ENCODE measurements around the gene MYMX.

The MYMX gene

DNA sequence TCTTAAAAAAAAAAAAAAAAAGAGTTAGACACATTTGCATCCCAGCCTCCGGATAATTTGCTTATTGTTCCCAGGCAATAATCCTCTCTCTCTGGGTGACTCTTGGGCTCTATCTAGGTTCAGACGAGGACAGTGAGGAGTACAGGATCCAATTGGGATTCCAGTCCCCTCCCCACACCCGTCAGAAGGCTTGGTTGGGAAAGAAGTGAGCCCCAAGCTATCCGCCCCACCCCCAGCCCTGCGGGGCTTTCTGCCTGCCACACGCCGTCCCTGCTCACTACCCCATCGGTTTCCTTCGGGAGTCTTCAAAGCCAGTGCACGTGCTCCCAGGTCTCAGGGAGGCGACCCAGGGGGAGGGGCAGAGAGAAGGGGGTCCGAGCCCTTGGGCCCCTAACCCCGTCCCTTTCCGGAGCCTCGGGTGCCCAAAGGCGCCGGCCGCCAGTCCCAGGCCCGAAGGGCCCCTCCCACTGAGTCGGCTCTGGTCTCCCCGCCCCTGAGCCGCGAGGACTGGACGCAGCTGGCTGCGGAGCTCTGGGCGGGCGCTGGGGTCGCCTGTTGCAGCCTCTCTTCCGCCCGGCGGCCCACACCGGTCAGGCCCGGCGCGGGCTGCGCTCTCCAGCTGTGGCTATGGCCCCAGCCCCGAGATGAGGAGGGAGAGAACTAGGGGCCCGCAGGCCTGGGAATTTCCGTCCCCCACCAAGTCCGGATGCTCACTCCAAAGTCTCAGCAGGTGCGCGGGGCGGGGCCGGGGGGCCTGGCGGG is 2.5 kb downstream of the MYMX start:
- Histone ChIP-seq H3K4me1 (ENCODE audit: control insufficient read depth in 1 of 2, insufficient read depth in 1 of 2, low read depth in 1 of 2, low read length in 1 of 2) (peaks cover 40 to 44% of the 10 kb centered on the region in 2 experiments), H3K4me3 (ENCODE audit: low read depth in 1 of 2, low read length in 1 of 2) (peak overlapping the region; percentile 52 to 69), H3K27ac (no peak overlapping the region), H3K36me3 (no peaks in the 10 kb centered on the region), H3K27me3 (peaks cover 12% of the 10 kb centered on the region), H3K9me3 (no peaks in the 10 kb centered on the region)
- TF ChIP-seq CTCF (IDR thresholded peaks at IDR 0.05), result no peak

GRCh38 chr6:44219815-44220784 is 3.4 kb downstream of the MYMX start:
- Histone ChIP-seq H3K27ac (no peak overlapping the region), H3K27me3 (peaks cover 12% of the 10 kb centered on the region), H3K9me3 (no peaks in the 10 kb centered on the region), H3K36me3 (no peaks in the 10 kb centered on the region), H3K4me1 (ENCODE audit: control insufficient read depth in 1 of 2, insufficient read depth in 1 of 2, low read depth in 1 of 2, low read length in 1 of 2) (peaks cover 46 to 50% of the 10 kb centered on the region in 2 experiments), H3K4me3 (ENCODE audit: low read depth in 1 of 2, low read length in 1 of 2) (peak overlapping the region in 1 of 2 experiments; percentile 69)
- TF ChIP-seq CTCF (IDR thresholded peaks at IDR 0.05), result no peak

GRCh38 chr6:44220913-44221290 is 4.2 kb downstream of the MYMX start:
- no peaks in the 10 kb centered on the region for H3K36me3 ChIP-seq
- peaks cover 52 to 55% of the 10 kb centered on the region in 2 experiments for H3K4me1 ChIP-seq (ENCODE audit: control insufficient read depth in 1 of 2, insufficient read depth in 1 of 2, low read depth in 1 of 2, low read length in 1 of 2)
- H3K9me3 ChIP-seq, result no peaks in the 10 kb centered on the region
- no peak overlapping the region for H3K4me3 ChIP-seq (ENCODE audit: low read depth in 1 of 2, low read length in 1 of 2)
- peaks cover 12% of the 10 kb centered on the region for H3K27me3 ChIP-seq
- no peak overlapping the region for H3K27ac ChIP-seq
- TF ChIP-seq CTCF (IDR thresholded peaks at IDR 0.05), result no peak

GRCh38 chr6:44221291-44221960 is 4.7 kb downstream of the MYMX start:
- H3K4me1 ChIP-seq (ENCODE audit: control insufficient read depth in 1 of 2, insufficient read depth in 1 of 2, low read depth in 1 of 2, low read length in 1 of 2), result peaks cover 57 to 61% of the 10 kb centered on the region in 2 experiments
- no peak overlapping the region for H3K27ac ChIP-seq
- peak; percentile 62 for TF ChIP-seq CTCF (IDR thresholded peaks at IDR 0.05)
- H3K27me3 ChIP-seq, result peaks cover 12% of the 10 kb centered on the region
- no peaks in the 10 kb centered on the region for H3K9me3 ChIP-seq
- no peak overlapping the region for H3K4me3 ChIP-seq (ENCODE audit: low read depth in 1 of 2, low read length in 1 of 2)
- H3K36me3 ChIP-seq, result no peaks in the 10 kb centered on the region

GRCh38 chr6:44221961-44222335 is 5.2 kb downstream of the MYMX start:
- Histone ChIP-seq H3K4me3 (ENCODE audit: low read depth in 1 of 2, low read length in 1 of 2) (no peak overlapping the region), H3K9me3 (no peaks in the 10 kb centered on the region), H3K27ac (no peak overlapping the region), H3K4me1 (ENCODE audit: control insufficient read depth in 1 of 2, insufficient read depth in 1 of 2, low read depth in 1 of 2, low read length in 1 of 2) (peaks cover 58 to 66% of the 10 kb centered on the region in 2 experiments), H3K36me3 (no peaks in the 10 kb centered on the region), H3K27me3 (peaks cover 12% of the 10 kb centered on the region)
- TF ChIP-seq CTCF (IDR thresholded peaks at IDR 0.05), result no peak
